ENCODE results near the gene EPB41. TPM values are rescaled to one million over a fixed set of nuclear protein-coding genes. Genes with fewer than 3 reads are reported as not detected.

Gene EPB41
- total and polyA plus RNA-seq, 2 of the 4 experiments (the other 2 are of a cell fraction) = 4.6 to 10.0 TPM

GRCh38 chr1:29096231-29096886 is 182.0 kb downstream of the EPB41 start:
- no peak overlapping the region for H3K18ac ChIP-seq (ENCODE audit: low read depth, low read length)
- no peak overlapping the region for H3K14ac ChIP-seq (replicated peaks; ENCODE audit: low read depth, low read length)
- H2AK9ac ChIP-seq (replicated peaks; ENCODE audit: low read depth, low read length, poor library complexity) = no peak overlapping the region
- H3K27me3 ChIP-seq (ENCODE audit: control insufficient read depth, insufficient read depth, low read length) = no peaks in the 10 kb centered on the region
- H2AFZ ChIP-seq (replicated peaks; ENCODE audit: low read length, poor library complexity) = no peak overlapping the region
- H2BK15ac ChIP-seq (ENCODE audit: low read depth, low read length) = no peak overlapping the region
- BruUV-seq (replicated peaks) = no TSS peak
- H3K4me1 ChIP-seq (ENCODE audit: control insufficient read depth, insufficient read depth, low read length) = no peaks in the 10 kb centered on the region
- H3K9ac ChIP-seq (ENCODE audit: low read depth, low read length) = no peak overlapping the region
- no peak overlapping the region for H4K8ac ChIP-seq (ENCODE audit: low read depth in 2 of 2, low read length in 2 of 2)
- H4K20me1 ChIP-seq (ENCODE audit: insufficient read depth, low read length) = no peaks in the 10 kb centered on the region
- H2BK5ac ChIP-seq (ENCODE audit: low read depth, low read length, poor library complexity, severe bottlenecking) = no peak overlapping the region
- no peaks in the 10 kb centered on the region for H3K36me3 ChIP-seq (ENCODE audit: control insufficient read depth, insufficient read depth, low read length)
- no peak overlapping the region for H2BK20ac ChIP-seq (ENCODE audit: low read depth, low read length)
- no peak for TF ChIP-seq RAD21 (IDR thresholded peaks at IDR 0.05; ENCODE audit: low read length)
- TF ChIP-seq CHD1 (IDR thresholded peaks at IDR 0.05; ENCODE audit: low read depth, low read length) = no peak
- no peak for TF ChIP-seq FOS (IDR thresholded peaks at IDR 0.05; ENCODE audit: low read depth, low read length)
- no peak for TF ChIP-seq RCOR1 (IDR thresholded peaks at IDR 0.05; ENCODE audit: insufficient replicate concordance, low read length)
- no peak for TF ChIP-seq RFX5 (IDR thresholded peaks at IDR 0.05; ENCODE audit: low read depth, low read length)
- TF ChIP-seq MXI1 (IDR thresholded peaks at IDR 0.05; ENCODE audit: borderline replicate concordance, low read depth, low read length) = no peak
- no peak for TF ChIP-seq NFE2L2 (IDR thresholded peaks at IDR 0.05; ENCODE audit: low read depth, low read length)
- TF ChIP-seq USF2 (IDR thresholded peaks at IDR 0.05; ENCODE audit: low read depth, low read length) = no peak
- TF ChIP-seq MAZ (IDR thresholded peaks at IDR 0.05; ENCODE audit: borderline replicate concordance, low read depth, low read length) = no peak
- TF ChIP-seq SMC3 (IDR thresholded peaks at IDR 0.05; ENCODE audit: low read depth, low read length) = no peak
- no peak for TF ChIP-seq POLR2A (IDR thresholded peaks at IDR 0.05; ENCODE audit: low read depth, low read length)
- no peak overlapping the region for H2AK5ac ChIP-seq (ENCODE audit: low read depth, low read length)
- intact Hi-C loops (cut with micrococcal nuclease) = no loop called here
- H2BK120ac ChIP-seq (ENCODE audit: low read depth, low read length) = no peak overlapping the region
- in situ Hi-C loops (cut with MboI; ENCODE audit: low sequenced_read_pairs) = no loop called here
- H3K9me3 ChIP-seq (ENCODE audit: control insufficient read depth, insufficient read depth, low read length) = no peaks in the 10 kb centered on the region
- no peak overlapping the region for H3K4me3 ChIP-seq (ENCODE audit: insufficient read depth, low read depth, low read length)
- DNase-seq (no peak), ATAC-seq (ENCODE audit: low read depth) (no peak)
- H4K5ac ChIP-seq (ENCODE audit: low read depth, low read length) = no peak overlapping the region
- H3K9me1 ChIP-seq (ENCODE audit: insufficient read depth, low read length) = no peaks in the 10 kb centered on the region
- no peak overlapping the region for H3K4me2 ChIP-seq (ENCODE audit: low read depth, low read length)
- POLR2A ChIA-PET (ENCODE audit: unreplicated experiment) = no interaction called here
- H3K27ac ChIP-seq (ENCODE audit: insufficient read depth, low read length) = no peak overlapping the region
- dilution Hi-C loops (cut with HindIII; ENCODE audit: low sequenced_read_pairs, unreplicated experiment) = no loop called here
- H3K4ac ChIP-seq (ENCODE audit: low read depth, low read length) = no peak overlapping the region
- CTCF ChIA-PET = no interaction called here
- H4K91ac ChIP-seq (ENCODE audit: insufficient read depth, low read depth, low read length) = no peak overlapping the region
- no CpG with 5 or more reads among the region's 4 CpGs for WGBS, 2 experiments (ENCODE audit: extremely low coverage in 2 of 2, insufficient read length in 1 of 2)
- no peaks in the 10 kb centered on the region for H3K79me1 ChIP-seq (ENCODE audit: low read depth in 1 of 2, low read length in 2 of 2)
- no peak overlapping the region for H3K23ac ChIP-seq (ENCODE audit: low read depth, low read length)
- no peak overlapping the region for H3K56ac ChIP-seq (ENCODE audit: extremely low read depth, insufficient read depth, low read length)

Data from IMR-90 (cell line).